Suppressor macrophage treated with lipopolysaccharide for 1 hour (primary cell): ENCODE results near the gene C11orf24.

Experiments
- DNase-seq, 3 donors: peaks; one replicate each; pipeline ENCODE4 v3.0.0-alpha.2; 2020 to 2022

C11orf24 gene

DNA sequence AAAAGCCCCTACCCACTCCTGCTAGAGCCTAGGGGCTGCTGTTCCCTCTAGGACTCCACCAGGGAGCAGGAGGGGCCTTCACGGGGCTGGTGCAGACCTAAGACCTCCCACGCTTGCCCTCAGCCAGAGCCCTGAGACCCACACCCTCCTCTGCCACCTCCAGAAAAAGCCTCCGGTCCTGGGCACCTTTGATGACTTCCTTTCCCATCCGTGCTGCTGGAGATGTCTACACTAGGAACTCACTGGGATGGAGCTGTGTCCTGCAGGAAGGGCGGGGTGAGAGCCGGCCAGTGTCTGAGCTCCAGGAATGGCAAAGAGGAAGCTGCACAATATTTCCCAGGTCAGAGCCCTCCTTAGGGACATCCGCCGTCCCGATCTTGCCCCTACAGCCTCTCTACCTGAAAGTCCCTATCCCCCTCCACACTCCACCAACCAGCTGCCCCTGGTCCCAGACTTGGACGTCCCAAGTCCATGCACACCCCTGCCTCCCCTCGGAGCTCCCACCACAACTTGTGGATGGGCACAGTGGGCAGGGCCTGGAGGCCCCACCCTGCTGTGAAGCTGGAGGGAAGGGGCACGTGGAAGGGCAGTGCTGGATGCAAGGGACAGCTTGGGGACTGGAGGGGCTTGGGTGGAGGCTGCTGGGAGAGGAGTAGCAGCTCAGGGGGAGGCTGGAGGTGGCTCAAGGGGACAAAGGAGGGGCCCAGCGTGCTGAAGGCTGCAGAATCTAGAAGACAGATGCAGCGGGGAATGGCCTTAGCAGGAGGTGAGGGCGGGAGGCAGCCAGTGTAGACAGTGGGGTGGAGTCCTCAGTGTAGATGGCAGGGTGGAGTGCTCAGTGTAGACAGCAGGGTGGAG is 27.1 kb upstream of the C11orf24 start:
- DNase-seq, result no peak

DNA sequence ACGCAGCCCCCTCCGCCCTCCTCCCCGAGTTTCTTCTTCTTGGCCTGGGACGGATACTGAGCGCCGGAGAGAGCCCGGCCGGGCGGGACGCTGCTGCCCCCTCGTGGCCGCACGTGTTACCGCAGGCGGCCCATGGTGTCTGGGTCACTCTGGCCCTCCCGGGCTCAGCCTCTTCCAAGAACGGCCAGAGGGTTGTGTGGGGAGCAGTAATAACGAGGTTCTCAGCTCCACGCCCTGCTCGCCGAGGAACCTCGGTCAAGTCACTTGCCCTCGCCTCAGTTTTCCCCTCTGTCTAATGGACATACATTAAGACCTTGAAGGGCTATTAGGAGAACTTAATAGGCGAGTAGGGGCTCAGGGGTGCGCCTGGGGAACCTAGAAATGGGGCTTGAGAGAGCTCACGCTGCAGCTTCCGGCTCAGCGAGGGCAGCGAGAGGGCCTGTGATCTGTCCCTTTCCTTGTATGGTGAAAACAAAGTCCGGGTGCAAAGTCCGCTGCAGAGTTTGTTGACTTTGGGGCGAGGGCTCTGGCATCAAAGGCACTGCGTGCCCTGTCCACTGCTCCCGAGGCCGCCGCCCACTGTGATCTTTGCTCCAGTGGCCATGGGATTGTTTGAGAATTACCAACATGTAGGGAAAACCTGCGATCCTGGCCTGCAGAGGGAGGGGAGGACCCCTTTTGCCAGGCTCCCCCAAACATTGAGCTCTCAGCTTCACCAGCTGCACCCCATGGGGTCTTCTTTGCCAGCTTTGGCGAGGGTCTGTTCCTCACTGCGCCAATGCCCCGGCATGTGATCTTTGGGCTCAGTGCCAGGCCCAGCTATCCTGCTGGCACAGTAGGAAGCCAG is 26.3 kb upstream of the C11orf24 start:
- DNase-seq, result peak; percentile 76 to 89 (median 88)

DNA sequence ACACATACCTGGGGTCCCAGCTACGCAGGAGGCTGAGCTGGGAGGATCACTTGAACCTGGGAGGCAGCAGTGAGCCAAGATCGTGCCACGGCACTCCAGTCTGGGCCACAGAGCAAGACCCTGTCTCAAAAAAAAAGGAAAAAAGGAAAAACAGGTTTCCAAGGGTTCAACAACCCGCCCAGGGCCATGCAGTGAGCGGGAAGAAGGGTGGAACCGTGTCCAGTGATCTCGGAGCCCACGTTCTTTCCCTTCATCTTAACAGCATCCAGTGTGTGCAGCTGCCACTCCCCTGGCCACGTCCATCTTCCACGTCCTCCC is 25.7 kb upstream of the C11orf24 start:
- no peak for DNase-seq

DNA sequence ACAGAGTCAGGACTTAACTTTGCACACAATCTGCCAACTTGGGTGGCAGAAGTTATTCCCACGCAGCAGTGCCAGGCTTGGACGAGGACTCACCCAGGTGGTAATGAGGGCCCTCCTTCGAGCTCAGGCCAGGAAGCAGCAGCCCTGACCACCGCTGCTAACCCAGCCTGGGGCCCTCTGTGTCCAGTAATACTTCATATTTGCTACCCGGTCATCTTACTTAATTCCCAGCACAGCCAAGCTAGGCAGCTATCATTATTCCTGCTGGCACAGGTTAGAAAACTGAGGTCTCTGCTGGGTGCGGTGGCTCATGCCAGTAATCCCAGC is 25.2 kb upstream of the C11orf24 start:
- DNase-seq, result no peak

- DNase-seq, result no peak
Measured at GRCh38 chr11:68296344-68297051, 24.7 kb upstream of the C11orf24 start.

- DNase-seq, result no peak
Measured at GRCh38 chr11:68295940-68296339, 24.2 kb upstream of the C11orf24 start.

DNA sequence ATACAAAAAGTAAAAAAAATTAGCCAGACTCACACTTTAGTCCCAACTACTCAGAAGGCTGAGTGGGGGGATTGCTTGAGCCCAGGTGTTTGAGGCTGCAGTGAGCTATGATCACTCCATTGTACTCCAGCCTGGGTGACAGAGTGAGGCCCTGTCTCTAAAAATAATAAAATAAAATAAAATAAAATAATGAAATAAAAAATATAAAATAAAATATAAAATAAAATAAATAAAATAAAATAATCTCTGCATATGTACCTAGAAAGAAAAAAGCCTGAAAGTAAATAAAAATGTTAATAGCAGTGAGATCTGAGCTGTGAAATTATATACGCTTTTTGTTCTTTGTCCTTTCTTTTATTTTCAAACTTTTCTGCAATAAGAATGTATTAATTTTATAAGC is 23.5 kb upstream of the C11orf24 start:
- no peak for DNase-seq

DNA sequence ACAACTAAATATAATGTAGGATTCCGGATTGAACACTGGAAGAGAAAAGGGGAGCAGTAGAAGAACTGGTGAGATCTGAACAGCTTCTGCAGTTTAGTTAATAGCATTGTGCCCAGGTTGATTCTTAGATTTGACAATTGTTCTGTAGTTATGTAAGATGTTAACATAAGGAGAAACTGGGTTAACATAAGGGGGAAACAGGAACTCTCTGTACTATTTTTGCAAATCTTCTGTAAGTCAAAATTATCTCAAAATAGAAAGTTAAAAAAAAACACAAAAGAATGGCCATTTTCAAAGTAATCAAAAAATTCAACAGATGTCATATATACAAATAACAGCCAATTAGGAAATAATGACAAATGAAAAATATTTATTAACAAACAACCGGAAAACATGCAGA is 21.9 kb upstream of the C11orf24 start:
- no peak for DNase-seq

- DNase-seq, result no peak
Measured at GRCh38 chr11:68289456-68289855, 17.7 kb upstream of the C11orf24 start.

DNA sequence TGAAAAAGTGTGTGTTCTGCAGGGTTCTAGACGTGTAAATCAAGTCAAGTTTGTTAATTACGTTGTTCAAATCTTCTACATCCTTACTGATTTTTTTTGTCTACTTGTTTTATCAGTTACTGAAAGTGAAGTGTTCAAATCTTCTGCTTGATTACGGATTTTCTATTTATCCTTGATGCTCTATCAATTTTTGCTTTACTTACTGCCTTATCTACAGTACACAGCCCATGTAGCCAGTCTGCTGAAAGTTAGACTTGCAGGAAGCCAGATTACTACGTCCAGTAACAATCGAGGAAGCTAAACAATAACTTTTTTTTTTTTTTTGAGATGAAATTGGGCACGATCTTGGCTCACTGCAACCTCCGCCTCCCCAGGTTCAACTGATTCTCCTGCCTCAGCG is 15.6 kb upstream of the C11orf24 start:
- DNase-seq, result no peak

GRCh38 chr11:68284588-68284987 is 12.8 kb upstream of the C11orf24 start:
- peak in 1 of 3 donors; percentile 33 for DNase-seq

DNA sequence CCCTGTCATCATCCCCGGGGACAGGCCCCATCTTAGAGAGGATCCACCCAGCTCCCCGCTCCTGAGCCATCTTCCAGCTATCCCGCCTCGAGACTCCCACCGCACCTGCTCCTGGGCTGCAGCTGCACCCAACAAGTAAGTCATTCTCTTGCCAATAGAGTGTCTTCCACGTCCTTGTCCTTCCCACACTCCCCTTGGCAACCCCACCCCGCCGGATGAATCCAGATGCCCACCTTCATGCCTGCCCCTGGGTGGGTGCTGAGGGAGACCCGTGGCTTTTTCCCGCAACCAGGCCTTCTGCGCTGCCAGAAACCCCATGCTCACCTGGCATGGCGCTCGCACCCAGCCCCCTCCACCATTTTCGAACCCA is 11.1 kb upstream of the C11orf24 start:
- no peak for DNase-seq

GRCh38 chr11:68282141-68282860 is 10.5 kb upstream of the C11orf24 start:
- peak; percentile 73 to 91 (median 75) for DNase-seq

DNA sequence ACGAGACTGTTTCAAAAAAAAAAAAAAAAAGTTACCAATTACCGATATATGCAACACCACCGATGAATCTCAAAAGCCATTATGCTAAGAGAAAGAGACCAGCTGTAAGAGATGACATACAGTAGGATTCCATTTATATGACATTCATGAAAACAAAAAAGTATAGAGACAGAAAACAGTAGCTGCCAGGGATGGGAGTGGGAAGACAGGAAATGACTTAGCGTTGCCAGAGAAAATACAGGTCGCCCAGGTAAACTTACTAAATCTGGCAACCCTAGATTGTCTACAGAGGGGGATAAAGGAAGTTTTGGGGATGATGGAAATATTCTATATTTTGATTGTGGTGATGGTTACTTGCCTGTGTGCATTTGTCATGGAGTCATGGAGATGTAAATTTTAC is 7.9 kb upstream of the C11orf24 start:
- no peak for DNase-seq

DNA sequence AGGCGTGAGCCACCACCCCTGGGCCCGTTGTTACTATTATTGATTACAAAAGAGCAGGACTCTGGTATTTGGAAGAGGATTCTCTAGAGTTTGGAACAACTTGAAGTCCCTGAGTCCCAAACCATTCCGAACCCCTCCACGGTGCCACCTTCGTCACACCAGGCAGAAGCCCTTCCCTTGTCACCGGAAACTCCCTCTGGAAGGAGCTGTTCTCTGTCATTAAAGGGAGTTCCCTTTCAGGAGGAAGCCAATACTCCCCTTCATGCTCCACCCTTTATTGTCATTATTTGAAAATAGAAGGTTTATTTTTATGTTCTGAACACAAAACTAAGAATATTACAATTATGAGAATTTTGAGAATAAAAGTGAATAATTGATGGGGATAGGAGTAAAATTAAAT is 5.1 kb upstream of the C11orf24 start:
- peak; percentile 49 to 60 (median 58) for DNase-seq

DNA sequence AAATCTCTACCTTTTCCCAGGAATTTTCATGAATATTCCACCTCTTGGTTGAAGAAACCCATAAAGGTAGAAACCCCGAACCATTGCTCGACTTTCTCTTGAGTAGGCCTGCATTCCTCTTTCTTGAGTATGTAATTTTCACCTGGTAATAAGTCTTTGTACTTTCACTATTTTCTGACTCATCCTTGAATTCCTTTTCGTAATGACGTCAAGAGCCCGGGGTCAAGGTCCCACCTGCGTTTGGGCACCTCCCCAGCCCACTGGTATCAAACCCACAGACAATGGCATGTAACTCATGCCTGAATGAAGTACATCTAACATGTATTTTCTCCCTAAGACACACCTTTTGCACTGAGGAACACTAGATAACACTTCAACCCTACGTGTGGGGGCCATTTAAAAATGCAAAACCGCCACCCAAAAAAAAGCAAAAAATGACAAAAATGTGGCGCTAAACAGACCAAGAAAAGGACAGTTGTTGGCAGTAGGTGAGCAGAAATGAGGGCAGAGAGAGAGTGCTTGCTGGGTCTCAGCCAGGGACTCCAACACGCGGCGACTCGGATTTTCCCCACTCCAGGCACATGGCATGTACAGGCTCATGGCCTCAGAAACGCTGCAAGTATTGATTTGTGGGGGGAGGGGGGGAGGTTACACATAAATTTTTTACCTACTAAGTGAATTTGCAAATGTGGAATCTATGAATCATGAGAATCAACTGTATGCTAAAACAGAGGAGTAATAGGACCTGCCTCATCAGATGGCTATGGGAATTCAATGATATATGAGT is 4.1 kb upstream of the C11orf24 start:
- DNase-seq, result no peak

DNA sequence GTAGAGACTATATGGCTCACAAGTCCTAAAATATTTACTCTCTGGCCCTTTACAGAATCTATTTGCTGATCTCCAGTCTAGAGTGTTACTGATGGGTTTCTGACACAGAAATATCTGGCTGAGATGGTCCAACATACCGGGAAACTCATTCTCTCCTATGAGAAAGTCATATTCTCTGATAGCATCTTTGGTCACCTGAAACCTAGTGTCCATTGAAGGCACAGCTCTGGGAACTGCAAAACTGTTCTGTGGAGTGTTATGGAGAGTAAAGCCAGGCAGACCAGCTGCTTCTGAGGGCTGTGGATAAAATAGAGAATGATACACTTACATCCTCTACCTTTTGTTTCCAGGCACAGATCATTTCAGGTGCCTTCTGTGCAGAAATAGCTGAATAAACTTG is 2.5 kb upstream of the C11orf24 start:
- DNase-seq, result no peak

DNA sequence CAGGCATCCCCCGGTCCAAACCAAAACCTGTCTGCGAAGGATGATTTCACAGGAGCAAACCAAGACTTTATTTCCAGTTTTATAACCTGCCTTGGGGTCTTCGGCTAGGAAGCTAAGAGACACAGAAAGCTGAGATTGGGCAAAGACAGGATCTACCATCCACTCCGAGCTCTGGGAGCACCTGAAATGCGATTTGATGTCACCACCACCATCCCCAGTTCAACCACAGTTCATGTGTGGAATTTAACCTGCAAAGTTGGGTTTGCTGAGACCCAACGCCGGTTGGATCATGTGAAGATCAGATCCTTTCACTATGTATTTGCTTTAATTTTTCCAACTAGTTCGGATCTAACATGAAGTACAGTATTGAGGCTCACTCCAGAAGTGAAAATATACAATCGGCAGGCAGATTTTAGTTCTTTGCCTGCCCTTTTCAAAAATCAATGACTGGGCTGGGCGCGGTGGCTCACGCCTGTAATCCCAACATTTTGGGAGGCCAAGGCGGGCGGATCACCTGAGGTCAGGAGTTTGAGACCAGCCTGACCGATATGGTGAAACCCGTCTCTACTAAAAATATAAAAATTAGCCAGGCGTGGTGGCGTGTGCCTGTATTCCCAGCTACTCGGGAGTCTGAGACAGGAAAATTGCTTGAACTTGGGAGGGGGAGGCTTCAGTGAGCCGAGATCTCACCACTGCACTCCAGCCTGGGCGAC is 1.4 kb upstream of the C11orf24 start:
- no peak for DNase-seq

GRCh38 chr11:68271023-68271780 is 571 bp downstream of the C11orf24 start:
- peak; percentile 80 to 86 (median 85) for DNase-seq

- no peak for DNase-seq
Measured at GRCh38 chr11:68270196-68271022, 1.4 kb downstream of the C11orf24 start.
